CD4-positive, alpha-beta T cell treated with Interleukin-4 for 4 hours (primary cell): ENCODE measurements around the gene BCL11B.

ENCODE experiments used
- DNase-seq: peaks from one replicate; pipeline ENCODE4 v3.0.0-alpha.2; 2020

The BCL11B gene

GRCh38 chr14:99252940-99253868 lies 18.8 kb downstream of the BCL11B start:
- DNase-seq = peak; percentile 80

GRCh38 chr14:99252443-99252939 lies 19.5 kb downstream of the BCL11B start:
- no peak for DNase-seq

GRCh38 chr14:99251721-99252120 lies 20.3 kb downstream of the BCL11B start:
- DNase-seq = no peak

- DNase-seq = no peak
These were observed 21.3 kb downstream of the BCL11B start for GRCh38 chr14:99250636-99251208.

- DNase-seq = peak; percentile 56
These were observed 22.6 kb downstream of the BCL11B start for GRCh38 chr14:99249389-99249788.

GRCh38 chr14:99248761-99249171 lies 23.2 kb downstream of the BCL11B start:
- no peak for DNase-seq

- no peak for DNase-seq
These were observed 24.2 kb downstream of the BCL11B start for GRCh38 chr14:99247772-99248171.

GRCh38 chr14:99247101-99247729 lies 24.8 kb downstream of the BCL11B start:
- DNase-seq = no peak

- DNase-seq = peak; percentile 58
These were observed 25.4 kb downstream of the BCL11B start for GRCh38 chr14:99246536-99247097.

- no peak for DNase-seq
These were observed 26.2 kb downstream of the BCL11B start for GRCh38 chr14:99245564-99246511.

GRCh38 chr14:99244941-99245563 lies 26.9 kb downstream of the BCL11B start:
- no peak for DNase-seq

- DNase-seq = no peak
These were observed 27.6 kb downstream of the BCL11B start for GRCh38 chr14:99244367-99244901.

- peak; percentile 72 for DNase-seq
These were observed 28.9 kb downstream of the BCL11B start for GRCh38 chr14:99242816-99243721.

GRCh38 chr14:99242238-99242637 lies 29.8 kb downstream of the BCL11B start:
- DNase-seq = no peak

GRCh38 chr14:99241325-99242010 lies 30.5 kb downstream of the BCL11B start:
- peak; percentile 73 for DNase-seq

GRCh38 chr14:99240627-99241324 lies 31.2 kb downstream of the BCL11B start:
- DNase-seq = peak; percentile 66

- no peak for DNase-seq
These were observed 32.3 kb downstream of the BCL11B start for GRCh38 chr14:99239661-99240092.

GRCh38 chr14:99238216-99238615 lies 33.8 kb downstream of the BCL11B start:
- DNase-seq = no peak

- no peak for DNase-seq
These were observed 34.7 kb downstream of the BCL11B start for GRCh38 chr14:99237288-99237687.
